Loucy (cell line): ENCODE measurements around the gene PHF12.
"Not testable (repeated sequence)": the region's sequence is repeated elsewhere in the genome, so short reads cannot be mapped to it uniquely, and the experiment has no call there.

Experiments used
- H2AFZ ChIP-seq: fragments of 200-600 bp; sonication (generic); 2 replicates; pipeline ENCODE4 v1.6.0; 2016; ENCODE audit warnings: antibody characterized with exemption, mild to moderate bottlenecking, low read length, moderate library complexity
- H3F3A ChIP-seq: fragments of 200-600 bp; 2 replicates; pipeline ENCODE4 v1.6.0; 2016; ENCODE audit warnings: antibody characterized with exemption, low read depth, mild to moderate bottlenecking
- H3K27me3 ChIP-seq: fragments of 200-600 bp; sonication (generic); 2 replicates; pipeline ENCODE4 v1.6.1; 2014; ENCODE audit warnings: low read length, mild to moderate bottlenecking; ENCODE audit not compliant: insufficient read depth, poor library complexity, severe bottlenecking
- H3K36me3 ChIP-seq: fragments of 200-600 bp; sonication (generic); 2 replicates; pipeline ENCODE4 v1.6.1; 2016; ENCODE audit warnings: low read length; ENCODE audit not compliant: insufficient read depth
- H3K4me1 ChIP-seq: fragments of 200-600 bp; sonication (generic); 2 replicates; pipeline ENCODE4 v1.5.1; 2014; ENCODE audit warnings: low read length, mild to moderate bottlenecking; ENCODE audit not compliant: insufficient read depth, poor library complexity, severe bottlenecking
- H3K4me2 ChIP-seq: fragments of 200-600 bp; sonication (generic); 2 replicates; pipeline ENCODE4 v1.6.0; 2014; ENCODE audit warnings: antibody characterized with exemption, low read length, low read depth, mild to moderate bottlenecking; ENCODE audit not compliant: poor library complexity, severe bottlenecking
- H3K4me3 ChIP-seq: fragments of 200-600 bp; sonication (generic); 2 replicates; pipeline ENCODE4 v1.5.1; 2014; ENCODE audit warnings: low read length, mild to moderate bottlenecking, mixed read lengths; ENCODE audit not compliant: poor library complexity, severe bottlenecking
- H3K79me2 ChIP-seq: fragments of 200-600 bp; sonication (generic); 2 replicates; pipeline ENCODE4 v1.6.1; 2014; ENCODE audit warnings: low read length; ENCODE audit not compliant: insufficient read depth
- H3K9ac ChIP-seq: fragments of 200-600 bp; sonication (generic); 2 replicates; pipeline ENCODE4 v1.6.0; 2014; ENCODE audit warnings: mild to moderate bottlenecking, low read depth, low read length, moderate library complexity; ENCODE audit not compliant: poor library complexity, severe bottlenecking
- H3K9me2 ChIP-seq: fragments of 200-600 bp; sonication (generic); replicated peaks from 2 replicates; pipeline ENCODE4 v1.6.1; 2016; ENCODE audit warnings: low read depth, low read length, mixed read lengths
- H3K9me3 ChIP-seq: fragments of 200-600 bp; sonication (generic); 2 replicates; pipeline ENCODE4 v1.6.1; 2014; ENCODE audit warnings: mild to moderate bottlenecking, antibody characterized with exemption, low read length, low read depth; ENCODE audit not compliant: insufficient read depth
- H4K20me1 ChIP-seq: fragments of 200-600 bp; sonication (generic); 2 replicates; pipeline ENCODE4 v1.6.0; 2014; ENCODE audit warnings: antibody characterized with exemption, low read length, mild to moderate bottlenecking; ENCODE audit not compliant: insufficient read depth, poor library complexity, severe bottlenecking
- CTCF ChIP-seq: fragments of 200-600 bp; sonication (generic); conservative IDR thresholded peaks from 2 replicates; pipeline ENCODE4 v1.5.1; 2014; ENCODE audit warnings: mild to moderate bottlenecking, antibody characterized with exemption, low read length
- EZH2phosphoT487 ChIP-seq: fragments of 200-600 bp; IDR thresholded peaks from 2 replicates; pipeline ENCODE4 v1.6.1; 2018; ENCODE audit warnings: antibody characterized with exemption, mild to moderate bottlenecking, moderate library complexity, borderline replicate concordance

PHF12 gene

DNA sequence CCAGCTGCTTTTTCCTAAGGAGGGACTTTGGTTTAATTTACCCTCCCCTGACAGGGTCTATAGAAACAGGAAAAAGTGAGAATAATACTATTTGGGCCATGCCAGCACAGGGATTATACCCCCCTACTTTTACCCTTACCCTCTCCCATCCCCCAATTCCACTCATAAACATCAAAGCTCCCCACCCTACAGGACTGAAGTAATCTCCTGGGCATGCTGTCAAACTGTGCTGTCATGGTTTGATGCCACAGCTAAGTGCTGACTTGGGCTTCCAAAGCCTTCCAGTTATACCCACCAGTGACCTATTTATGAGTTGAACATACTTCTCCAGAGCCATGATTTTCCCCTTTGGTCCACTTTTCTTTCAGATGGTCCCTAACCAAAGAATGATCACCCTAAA lies 12.8 kb downstream of the PHF12 start:
- Histone ChIP-seq H3K9me3 (no peaks in the 10 kb centered on the region), H3K9me2 (no peaks in the 10 kb centered on the region), H3K4me2 (no peak overlapping the region), H3K9ac (no peak overlapping the region), H3K27me3 (no peaks in the 10 kb centered on the region), H4K20me1 (peaks cover 87% of the 10 kb centered on the region), H3K79me2 (peaks cover 97% of the 10 kb centered on the region), H2AFZ (no peak overlapping the region), H3K4me3 (no peak overlapping the region), H3K4me1 (peaks cover 20% of the 10 kb centered on the region), H3F3A (no peaks in the 10 kb centered on the region), H3K36me3 (peaks cover 51% of the 10 kb centered on the region; the same call in 1 of the 2 replicates)
- TF ChIP-seq EZH2phosphoT487, result no peak

GRCh38 chr17:28937044-28937729 lies 14.1 kb downstream of the PHF12 start:
- H3K9me2 ChIP-seq, result no peaks in the 10 kb centered on the region
- no peak overlapping the region for H3K9ac ChIP-seq
- H4K20me1 ChIP-seq, result peaks cover 88% of the 10 kb centered on the region
- H3K4me2 ChIP-seq, result no peak overlapping the region
- peaks cover 52% of the 10 kb centered on the region; the same call in 1 of the 2 replicates for H3K36me3 ChIP-seq
- TF ChIP-seq CTCF (no peak), EZH2phosphoT487 (no peak)
- H3K27me3 ChIP-seq, result no peaks in the 10 kb centered on the region
- H3K4me1 ChIP-seq, result peaks cover 20% of the 10 kb centered on the region
- peaks cover 98% of the 10 kb centered on the region for H3K79me2 ChIP-seq
- no peaks in the 10 kb centered on the region for H3K9me3 ChIP-seq
- H2AFZ ChIP-seq, result no peak overlapping the region
- no peaks in the 10 kb centered on the region for H3F3A ChIP-seq
- H3K4me3 ChIP-seq, result no peak overlapping the region

- H3K4me1 ChIP-seq, result peaks cover 14% of the 10 kb centered on the region
- H3K4me3 ChIP-seq, result no peak overlapping the region
- H3K36me3 ChIP-seq, result peaks cover 42% of the 10 kb centered on the region; the same call in 1 of the 2 replicates
- peaks cover 96% of the 10 kb centered on the region for H3K79me2 ChIP-seq
- H3K9me3 ChIP-seq, result no peaks in the 10 kb centered on the region
- H2AFZ ChIP-seq, result no peak overlapping the region
- no peak overlapping the region for H3K4me2 ChIP-seq
- peaks cover 78% of the 10 kb centered on the region for H4K20me1 ChIP-seq
- no peaks in the 10 kb centered on the region for H3K9me2 ChIP-seq
- H3K27me3 ChIP-seq, result no peaks in the 10 kb centered on the region
- H3K9ac ChIP-seq, result no peak overlapping the region
- no peaks in the 10 kb centered on the region for H3F3A ChIP-seq
- TF ChIP-seq EZH2phosphoT487 (no peak), CTCF (no peak)
Observed at GRCh38 chr17:28935744-28936460, 15.4 kb downstream of the PHF12 start.

DNA sequence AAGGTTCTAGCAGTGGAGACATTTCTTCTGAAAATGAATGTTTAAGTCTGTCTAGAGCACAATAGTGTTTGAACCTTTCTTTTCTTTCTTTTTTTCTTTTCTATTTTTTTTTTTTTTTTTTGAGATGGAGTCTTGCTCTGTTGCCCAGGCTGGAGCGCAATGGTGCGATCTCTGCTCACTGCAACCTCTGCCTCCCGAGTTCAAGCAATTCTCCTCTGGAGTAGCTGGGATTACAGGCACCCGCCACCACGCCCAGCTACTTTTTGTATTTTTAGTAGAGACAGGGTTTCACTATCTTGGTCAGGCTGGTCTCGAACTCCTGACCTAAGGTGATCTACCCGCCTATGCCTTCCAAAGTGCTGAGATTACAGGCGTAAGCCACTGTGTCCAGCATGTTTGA lies 16.8 kb downstream of the PHF12 start:
- H3F3A ChIP-seq, H3K9me2 ChIP-seq, H2AFZ ChIP-seq, H3K4me2 ChIP-seq, H3K9ac ChIP-seq, H3K9me3 ChIP-seq, H3K4me1 ChIP-seq, H3K4me3 ChIP-seq, H3K27me3 ChIP-seq: not testable (repeated sequence)
- Histone ChIP-seq H4K20me1 (peaks cover 76% of the 10 kb centered on the region), H3K36me3 (peaks cover 33% of the 10 kb centered on the region; the same call in 1 of the 2 replicates), H3K79me2 (peaks cover 96% of the 10 kb centered on the region)
